GM06990 (cell line): ENCODE results near the gene DIO3.

Experiments used
- DNase-seq: peaks from one replicate; pipeline ENCODE4 v3.0.0-alpha.2; 2011; ENCODE audit not compliant: insufficient read length; ENCODE audit errors: extremely low read depth
- H3K27me3 ChIP-seq: replicated peaks from 2 replicates; pipeline ENCODE4 v1.6.0; 2011; ENCODE audit warnings: low read length; ENCODE audit not compliant: control insufficient read depth, insufficient read depth
- H3K36me3 ChIP-seq: 2 replicates; pipeline ENCODE4 v1.5.1; 2011; ENCODE audit warnings: low read length; ENCODE audit not compliant: control insufficient read depth, insufficient read depth
- H3K4me3 ChIP-seq: replicated peaks from 2 replicates; pipeline ENCODE4 v1.5.1; 2011; ENCODE audit warnings: low read depth, mild to moderate bottlenecking, control low read depth, low read length
- CTCF ChIP-seq: IDR thresholded peaks from 2 replicates; pipeline ENCODE4 v1.5.1; 2011; ENCODE audit warnings: low read length, control low read depth, mild to moderate bottlenecking, inconsistent platforms; ENCODE audit not compliant: insufficient read depth, poor library complexity, severe bottlenecking

Gene DIO3

GRCh38 chr14:101558739-101559240 lies 2.5 kb upstream of the DIO3 start:
- H3K4me3 ChIP-seq, result no peak overlapping the region
- DNase-seq, result no peak
- no peaks in the 10 kb centered on the region for H3K27me3 ChIP-seq
- H3K36me3 ChIP-seq, result no peaks in the 10 kb centered on the region
- no peak for TF ChIP-seq CTCF

- no peak for DNase-seq
- Histone ChIP-seq H3K27me3 (no peaks in the 10 kb centered on the region), H3K4me3 (no peak overlapping the region), H3K36me3 (no peaks in the 10 kb centered on the region)
- TF ChIP-seq CTCF, result no peak
These were observed 2.1 kb upstream of the DIO3 start for GRCh38 chr14:101559250-101559623.

- no peak for TF ChIP-seq CTCF
- Histone ChIP-seq H3K27me3 (no peaks in the 10 kb centered on the region), H3K36me3 (no peaks in the 10 kb centered on the region), H3K4me3 (no peak overlapping the region)
- DNase-seq, result no peak
These were observed 1.4 kb upstream of the DIO3 start for GRCh38 chr14:101559624-101560533.

GRCh38 chr14:101560534-101561113 lies 671 bp upstream of the DIO3 start:
- no peak for DNase-seq
- H3K27me3 ChIP-seq, result no peaks in the 10 kb centered on the region
- no peak overlapping the region for H3K4me3 ChIP-seq
- H3K36me3 ChIP-seq, result no peaks in the 10 kb centered on the region
- no peak for TF ChIP-seq CTCF

- no peak for TF ChIP-seq CTCF
- no peaks in the 10 kb centered on the region for H3K27me3 ChIP-seq
These were observed 699 bp downstream of the DIO3 start for GRCh38 chr14:101561897-101562490.

More at GRCh38 chr14:101561897-101562490, 699 bp downstream of the DIO3 start:
- no peak for DNase-seq
- Histone ChIP-seq H3K4me3 (no peak overlapping the region), H3K36me3 (no peaks in the 10 kb centered on the region)
